HEK293T (cell line): ENCODE measurements around the gene PLAC8.

Experiments used
- BHLHE40 ChIP-seq: fragments of 450-650 bp; IDR thresholded peaks from 2 replicates; pipeline ENCODE4 v1.6.1; 2016; ENCODE audit warnings: mild to moderate bottlenecking, moderate library complexity, borderline replicate concordance
- CTBP1 ChIP-seq: fragments of 450-650 bp; IDR thresholded peaks from 2 replicates; pipeline ENCODE4 v1.6.1; 2016; ENCODE audit warnings: borderline replicate concordance
- ELF4 ChIP-seq: fragments of 450-650 bp; IDR thresholded peaks from 2 replicates; pipeline ENCODE4 v1.6.1; 2017; ENCODE audit warnings: antibody characterized with exemption
- FOXA1 ChIP-seq: fragments of 450-650 bp; IDR thresholded peaks from 2 replicates; pipeline ENCODE4 v1.6.1; 2016; ENCODE audit warnings: mild to moderate bottlenecking
- FOXK2 ChIP-seq: fragments of 450-650 bp; IDR thresholded peaks from 2 replicates; pipeline ENCODE4 v1.6.1; 2016; ENCODE audit warnings: mild to moderate bottlenecking
- FOXM1 ChIP-seq: fragments of 450-650 bp; IDR thresholded peaks from 2 replicates; pipeline ENCODE4 v1.6.1; 2017; ENCODE audit warnings: mild to moderate bottlenecking, borderline replicate concordance
- HDGF ChIP-seq: fragments of 450-650 bp; IDR thresholded peaks from 2 replicates; pipeline ENCODE4 v1.6.1; 2017; ENCODE audit warnings: antibody characterized with exemption, borderline replicate concordance
- L3MBTL2 ChIP-seq: fragments of 450-650 bp; conservative IDR thresholded peaks from 2 replicates; pipeline ENCODE4 v1.6.1; 2016; ENCODE audit warnings: mild to moderate bottlenecking
- SUZ12 ChIP-seq: fragments of 450-650 bp; IDR thresholded peaks from 2 replicates; pipeline ENCODE4 v1.6.1; 2016; ENCODE audit warnings: mild to moderate bottlenecking
- ZNF384 ChIP-seq: fragments of 450-650 bp; IDR thresholded peaks from 2 replicates; pipeline ENCODE4 v1.6.1; 2016
- TF ChIP-seq, protein P1 (sequence below): fragments of 450-650 bp; IDR thresholded peaks from 2 replicates; pipeline ENCODE4 v1.6.1; 2016

DNA sequence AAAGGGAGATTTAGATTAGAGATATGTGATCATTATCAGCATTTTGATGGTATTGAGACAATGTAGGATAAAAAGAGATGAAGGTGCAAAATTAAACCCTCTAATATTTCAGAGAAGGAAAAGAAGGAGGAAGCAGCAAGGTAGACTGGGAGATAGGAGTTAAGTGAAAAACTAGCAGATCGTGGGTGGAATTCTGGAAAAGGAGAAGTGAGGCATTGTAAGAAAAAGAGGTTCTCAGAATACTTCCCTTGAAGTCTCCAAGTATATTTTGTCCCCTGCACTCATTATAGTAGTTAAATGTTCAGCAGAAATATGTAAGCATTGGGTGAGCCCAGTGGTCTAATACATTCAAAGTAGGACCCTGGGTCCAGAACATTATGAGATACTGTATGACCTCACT lies 49.3 kb downstream of the PLAC8 start:
- TF ChIP-seq ZNF384 (no peak), HDGF (no peak), BHLHE40 (no peak), FOXK2 (no peak), ELF4 (no peak), SUZ12 (no peak), FOXA1 (no peak), FOXM1 (no peak), CTBP1 (no peak), L3MBTL2 (no peak)
- TF ChIP-seq, protein P1, sequence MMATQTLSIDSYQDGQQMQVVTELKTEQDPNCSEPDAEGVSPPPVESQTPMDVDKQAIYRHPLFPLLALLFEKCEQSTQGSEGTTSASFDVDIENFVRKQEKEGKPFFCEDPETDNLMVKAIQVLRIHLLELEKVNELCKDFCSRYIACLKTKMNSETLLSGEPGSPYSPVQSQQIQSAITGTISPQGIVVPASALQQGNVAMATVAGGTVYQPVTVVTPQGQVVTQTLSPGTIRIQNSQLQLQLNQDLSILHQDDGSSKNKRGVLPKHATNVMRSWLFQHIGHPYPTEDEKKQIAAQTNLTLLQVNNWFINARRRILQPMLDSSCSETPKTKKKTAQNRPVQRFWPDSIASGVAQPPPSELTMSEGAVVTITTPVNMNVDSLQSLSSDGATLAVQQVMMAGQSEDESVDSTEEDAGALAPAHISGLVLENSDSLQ: no peak
